K562 (cell line): ENCODE results near the gene LBP. TPM values are rescaled to one million over a fixed set of nuclear protein-coding genes. Genes with fewer than 3 reads are reported as not detected.

Experiments
- ATAC-seq: fragments of 200-7000 bp; cut with Tn5 transposase; 3 replicates; pipeline ENCODE4 v1.9.1; 2020; ENCODE audit warnings: moderate library complexity
- BruUV-seq: library from RNA; stranded (reverse); fragments of 400-500 nt; replicated peaks from 2 replicates; lab custom pipeline; 2021; lab: Mats Ljungman, UMichigan
- CTCF ChIA-PET: fragments of 300-600 bp; formaldehyde crosslinking; extraction: SDS; loops from one replicate; lab custom pipeline; 2021; ENCODE audit warnings: low intra/inter-chr PET ratio; lab: Yijun Ruan, JAX
- POLR2A ChIA-PET: fragments of 300-600, 350-650 bp; sonication (Branson Sonifier 250); formaldehyde crosslinking; extraction: SDS; loops from one replicate; lab custom pipeline; 2021; ENCODE audit warnings: antibody characterized with exemption, inconsistent platforms; lab: Yijun Ruan, JAX
- DNase-seq, 4 experiments: peaks; one replicate each; pipeline versions ENCODE4 v3.0.0 to v3.0.0-alpha.2; 2011 to 2018; ENCODE audit warnings: low spot score in 3 of 4, mixed read lengths in 3 of 4; ENCODE audit errors: extremely low read depth in 1 of 4
- FAIRE-seq: peaks from 2 replicates; lab custom pipeline; 2011; peaks lifted over from hg19 to GRCh38; lab: Jason Lieb, UNC
- H2AFZ ChIP-seq: 2 replicates; pipeline ENCODE4 v1.6.0; 2011; ENCODE audit warnings: low read depth, low read length, control low read depth, inconsistent platforms
- H3K27ac ChIP-seq: fragments of 200-600 bp; 3 replicates; pipeline ENCODE4 v1.8.0; 2011; ENCODE audit warnings: low read depth, mild to moderate bottlenecking, control low read depth, inconsistent platforms, low read length, moderate library complexity, mixed read lengths; ENCODE audit errors: extremely low read depth
- H3K27me3 ChIP-seq, 2 experiments: fragments of 300-600 bp in 1 of 2; 2 replicates in 1 of 2; 3 replicates in 1 of 2; pipeline versions ENCODE4 v1.6.0 to v1.8.0; 2011; ENCODE audit warnings: inconsistent platforms in 2 of 2, low read length in 2 of 2, mild to moderate bottlenecking in 1 of 2, mixed read lengths in 1 of 2, moderate library complexity in 1 of 2; ENCODE audit not compliant: control insufficient read depth in 2 of 2, insufficient read depth in 2 of 2
- H3K36me3 ChIP-seq: fragments of 300-600 bp; 3 replicates; pipeline ENCODE4 v1.8.0; 2011; ENCODE audit warnings: mild to moderate bottlenecking, low read length, inconsistent platforms; ENCODE audit not compliant: control insufficient read depth, insufficient read depth
- H3K4me1 ChIP-seq, 2 experiments: fragments of 200-600 bp in 1 of 2; replicated peaks in 1 of 2; 2 replicates in 1 of 2; 3 replicates in 1 of 2; pipeline versions ENCODE4 v1.5.1 to v1.8.0; 2011; ENCODE audit warnings: inconsistent platforms in 2 of 2, low read length in 2 of 2, mild to moderate bottlenecking in 1 of 2, mixed read lengths in 1 of 2, moderate library complexity in 1 of 2; ENCODE audit not compliant: control insufficient read depth in 2 of 2, insufficient read depth in 2 of 2
- H3K4me2 ChIP-seq: 2 replicates; pipeline ENCODE4 v1.6.1; 2011; ENCODE audit warnings: low read length, control low read depth, inconsistent platforms, mixed read lengths; ENCODE audit not compliant: insufficient read depth
- H3K4me3 ChIP-seq: fragments of 200-600 bp; sonication (generic), shearing (Covaris generic); 2 replicates; pipeline ENCODE4 v1.5.1; 2016; ENCODE audit warnings: control low read depth, inconsistent platforms
- H3K79me2 ChIP-seq: fragments of 200-600 bp; 3 replicates; pipeline ENCODE4 v1.8.0; 2011; ENCODE audit warnings: low read length, inconsistent platforms; ENCODE audit not compliant: control insufficient read depth, insufficient read depth
- H3K9ac ChIP-seq, 2 experiments: 2 replicates each; pipeline versions ENCODE4 v1.6.0 to v1.6.1; 2011; ENCODE audit warnings: low read depth in 2 of 2, low read length in 2 of 2, control low read depth in 1 of 2, inconsistent platforms in 1 of 2, mild to moderate bottlenecking in 1 of 2, mixed read lengths in 1 of 2; ENCODE audit not compliant: insufficient read depth in 1 of 2
- H3K9me1 ChIP-seq: one replicate; pipeline ENCODE4 v1.6.0; 2011; ENCODE audit warnings: inconsistent platforms, mild to moderate bottlenecking, low read length, moderate library complexity; ENCODE audit not compliant: control insufficient read depth, insufficient read depth
- H3K9me3 ChIP-seq: replicated peaks from 2 replicates; pipeline ENCODE4 v1.5.1; 2011; ENCODE audit warnings: low read depth, low read length, inconsistent platforms; ENCODE audit not compliant: control insufficient read depth, insufficient read depth
- H4K20me1 ChIP-seq: replicated peaks from 2 replicates; pipeline ENCODE4 v1.6.1; 2011; ENCODE audit warnings: low read length, inconsistent platforms, mixed read lengths; ENCODE audit not compliant: control insufficient read depth, insufficient read depth
- BCOR ChIP-seq: fragments of 450-650 bp; IDR thresholded peaks from 2 replicates; pipeline ENCODE4 v1.6.1; 2016
- CC2D1A ChIP-seq: fragments of 450-650 bp; IDR thresholded peaks from 2 replicates; pipeline ENCODE4 v1.6.1; 2017; ENCODE audit warnings: mild to moderate bottlenecking
- KAT7 ChIP-seq: sonication (generic); formaldehyde crosslinking; IDR thresholded peaks from 2 replicates; pipeline ENCODE4 v1.8.0; 2022; ENCODE audit warnings: missing genetic modification reagents, mild to moderate bottlenecking, borderline replicate concordance
- KAT8 ChIP-seq: fragments of 450-650 bp; IDR thresholded peaks from 2 replicates; pipeline ENCODE4 v1.6.1; 2016; ENCODE audit warnings: low read depth, mild to moderate bottlenecking
- KDM1A ChIP-seq, 2 experiments: fragments of 450-650 bp; IDR thresholded peaks; 2 replicates each; pipeline ENCODE4 v1.6.1; 2016; ENCODE audit warnings: mild to moderate bottlenecking in 2 of 2
- RBM25 ChIP-seq: fragments of 200-400 bp; formaldehyde crosslinking; IDR thresholded peaks from 2 replicates; pipeline ENCODE4 v1.6.1; 2018; ENCODE audit warnings: low read length, low read depth, moderate library complexity; ENCODE audit not compliant: severe bottlenecking
- RFX5 ChIP-seq: IDR thresholded peaks from 2 replicates; pipeline ENCODE4 v1.6.1; 2011; ENCODE audit warnings: low read depth, mild to moderate bottlenecking, improper control_type of control experiment, low read length
- SIX5 ChIP-seq, 2 experiments: IDR thresholded peaks; 2 replicates each; pipeline ENCODE4 v1.6.1; 2011; ENCODE audit warnings: low read length in 2 of 2, borderline replicate concordance in 1 of 2, low read depth in 1 of 2, mild to moderate bottlenecking in 1 of 2, moderate library complexity in 1 of 2; ENCODE audit not compliant: insufficient read depth in 1 of 2
- THAP7 ChIP-seq: fragments of 250-450 bp; sonication (Bioruptor Pico); IDR thresholded peaks from 2 replicates; pipeline ENCODE4 v1.5.0; 2021
- ZFP36 ChIP-seq: fragments of 150-350 bp; IDR thresholded peaks from 2 replicates; pipeline ENCODE4 v1.6.1; 2018; ENCODE audit warnings: low read length, low read depth; ENCODE audit not compliant: partially characterized antibody
- ZNF197 ChIP-seq: fragments of 200-800 bp; sonication (Bioruptor generic); IDR thresholded peaks from 2 replicates; pipeline ENCODE4 v1.6.1; 2016; ENCODE audit warnings: low read depth, missing genetic modification characterization, missing compliant biosample characterization
- ZNF696 ChIP-seq: fragments of 250-450 bp; sonication (Bioruptor Pico); conservative IDR thresholded peaks from 2 replicates; pipeline ENCODE4 v1.4.0; 2020; ENCODE audit warnings: mild to moderate bottlenecking, moderate library complexity
- WGBS: fragments of 100-300 bp; shearing (Covaris generic); methylation state at CpG from one replicate; pipeline ENCODE4 v1.1.6; 2016; ENCODE audit warnings: low coverage, mixed read lengths; ENCODE audit not compliant: insufficient coverage; ENCODE audit errors: missing lambda C conversion rate; 5-methylcytosine and 5-hydroxymethylcytosine counted together
- in situ Hi-C: fragments of 300-500 bp; cut with MboI; formaldehyde crosslinking; loops from 4 replicates; pipeline ENCODE4 v1.15.0; 2018; ENCODE audit warnings: inconsistent platforms, mixed read lengths
- intact Hi-C: fragments of 100-400 bp; cut with micrococcal nuclease; formaldehyde crosslinking; loops from 2 replicates; pipeline ENCODE4 v1.14.2; 2022
- polyA plus RNA-seq, 8 experiments: library from polyadenylated mRNA; depleted of rRNA in 4 of 8; stranded (reverse) in 5 of 8; unstranded in 3 of 8; fragments of >200 nt; fragmentation: Nextera tagmentation in 2 of 8; fragmentation: Illumina TruSeq in 1 of 8; extraction: Ambion mirVana in 2 of 8; extraction: Trizol in 1 of 8; gene quantifications; 2 replicates each; pipeline versions ENCODE4 v1.2.1 to v1.2.3, GENCODE V29; 2011 to 2014; ENCODE audit warnings: inconsistent platforms in 1 of 8, missing spikeins in 1 of 8
- total RNA-seq, 7 experiments: library from RNA; depleted of rRNA in 6 of 7; stranded (reverse); fragments of >200 nt in 6 of 7; fragmentation: Illumina TruSeq in 2 of 7; extraction: Trizol in 2 of 7; gene quantifications; 2 replicates each; pipeline versions ENCODE4 v1.2.1 to v1.2.3, GENCODE V29; 2011 to 2021; ENCODE audit warnings: low replicate concordance in 1 of 7
- TF ChIP-seq, protein P1 (sequence below): IDR thresholded peaks from 2 replicates; pipeline ENCODE4 v1.6.1; 2016; ENCODE audit warnings: missing genetic modification characterization, missing compliant biosample characterization

The LBP gene
- total and polyA plus RNA-seq, 9 of the 15 experiments (the other 6 are each of a cell fraction or from before 2014, with no cell fraction given): 0.06 to 0.31 (median 0.09) TPM; not detected in 3

- no peak for TF ChIP-seq SIX5 (IDR thresholded peaks at IDR 0.05; ENCODE audit: borderline replicate concordance in 1 of 2, insufficient read depth in 1 of 2, low read depth in 1 of 2, low read length in 2 of 2)
- no peak for TF ChIP-seq ZNF197 (CRISPR knock-in tag)
- TF ChIP-seq RBM25: peak; percentile 80
- TF ChIP-seq, protein P1, sequence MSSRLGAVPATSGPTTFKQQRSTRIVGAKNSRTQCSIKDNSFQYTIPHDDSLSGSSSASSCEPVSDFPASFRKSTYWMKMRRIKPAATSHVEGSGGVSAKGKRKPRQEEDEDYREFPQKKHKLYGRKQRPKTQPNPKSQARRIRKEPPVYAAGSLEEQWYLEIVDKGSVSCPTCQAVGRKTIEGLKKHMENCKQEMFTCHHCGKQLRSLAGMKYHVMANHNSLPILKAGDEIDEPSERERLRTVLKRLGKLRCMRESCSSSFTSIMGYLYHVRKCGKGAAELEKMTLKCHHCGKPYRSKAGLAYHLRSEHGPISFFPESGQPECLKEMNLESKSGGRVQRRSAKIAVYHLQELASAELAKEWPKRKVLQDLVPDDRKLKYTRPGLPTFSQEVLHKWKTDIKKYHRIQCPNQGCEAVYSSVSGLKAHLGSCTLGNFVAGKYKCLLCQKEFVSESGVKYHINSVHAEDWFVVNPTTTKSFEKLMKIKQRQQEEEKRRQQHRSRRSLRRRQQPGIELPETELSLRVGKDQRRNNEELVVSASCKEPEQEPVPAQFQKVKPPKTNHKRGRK (tag): no peak
- no peak for TF ChIP-seq KAT7 (CRISPR knock-in tag)
- TF ChIP-seq RFX5: no peak
- no peak for TF ChIP-seq THAP7 (CRISPR knock-in tag)
- TF ChIP-seq KDM1A (IDR thresholded peaks at IDR 0.05): peak in 1 of 2 experiments; percentile 31; a peak in 1 of 4 replicates
- peak; percentile 59 for TF ChIP-seq ZFP36
- TF ChIP-seq CC2D1A: no peak
- peak; percentile 79 for TF ChIP-seq BCOR
- TF ChIP-seq KAT8: no peak
- TF ChIP-seq ZNF696 (CRISPR knock-in tag): no peak
- TF ChIP-seq, all 486 proteins: peak for 4
Observed at GRCh38 chr20:38297916-38298674, 48.2 kb upstream of the LBP start.

More at GRCh38 chr20:38297916-38298674, 48.2 kb upstream of the LBP start:
- Histone ChIP-seq H3K27me3 (peaks cover 29 to 60% of the 10 kb centered on the region in 2 experiments), H3K4me3 (no peak overlapping the region), H3K27ac (no peak overlapping the region), H3K9me1 (no peaks in the 10 kb centered on the region), H3K9me3 (no peaks in the 10 kb centered on the region), H3K4me2 (no peak overlapping the region), H3K4me1 (no peaks in the 10 kb centered on the region), H4K20me1 (peaks cover 3% of the 10 kb centered on the region; the same call in 1 of the 2 replicates), H3K36me3 (no peaks in the 10 kb centered on the region), H3K79me2 (no peaks in the 10 kb centered on the region), H2AFZ (no peak overlapping the region), H3K9ac (no peak overlapping the region; a peak in 1 of 4 replicates)
- BruUV-seq: no TSS peak
- no peak for FAIRE-seq
- 16% methylated on average over 7 of the region's 7 CpGs for WGBS
- ChIA-PET POLR2A (no interaction called here), CTCF (no interaction called here)
- DNase-seq: no peak
- intact Hi-C loops (no loop called here), in situ Hi-C loops (no loop called here)
- no peak for ATAC-seq
